HCT116 (cell line): ENCODE data around the gene N4BP2.

Experiments used
- CTCF ChIP-seq, 3 experiments: fragments of 200-600 bp in 1 of 3; sonication (generic) in 1 of 3; IDR thresholded peaks in 2 of 3; conservative IDR thresholded peaks in 1 of 3; 2 replicates each; pipeline ENCODE4 v1.5.1; 2012 to 2017; ENCODE audit warnings: low read depth in 2 of 3, low read length in 2 of 3, antibody characterized with exemption in 1 of 3, borderline replicate concordance in 1 of 3, control low read depth in 1 of 3, mild to moderate bottlenecking in 1 of 3, mixed read lengths in 1 of 3, mixed run types in 1 of 3, moderate library complexity in 1 of 3; ENCODE audit not compliant: insufficient read depth in 1 of 3
- EZH2phosphoT487 ChIP-seq: fragments of 200-600 bp; IDR thresholded peaks from 2 replicates; pipeline ENCODE4 v1.6.1; 2018; ENCODE audit warnings: antibody characterized with exemption, borderline replicate concordance
- FOSL1 ChIP-seq: IDR thresholded peaks from 2 replicates; pipeline ENCODE4 v1.6.1; 2012; ENCODE audit warnings: low read depth
- POLR2A ChIP-seq: IDR thresholded peaks from 2 replicates; pipeline ENCODE4 v1.7.0; 2011; ENCODE audit warnings: borderline replicate concordance; ENCODE audit not compliant: insufficient read depth, insufficient read length; ENCODE audit errors: extremely low read depth
- TF ChIP-seq, protein P1 (sequence below): IDR thresholded peaks from 2 replicates; pipeline ENCODE4 v1.6.1; 2012

DNA sequence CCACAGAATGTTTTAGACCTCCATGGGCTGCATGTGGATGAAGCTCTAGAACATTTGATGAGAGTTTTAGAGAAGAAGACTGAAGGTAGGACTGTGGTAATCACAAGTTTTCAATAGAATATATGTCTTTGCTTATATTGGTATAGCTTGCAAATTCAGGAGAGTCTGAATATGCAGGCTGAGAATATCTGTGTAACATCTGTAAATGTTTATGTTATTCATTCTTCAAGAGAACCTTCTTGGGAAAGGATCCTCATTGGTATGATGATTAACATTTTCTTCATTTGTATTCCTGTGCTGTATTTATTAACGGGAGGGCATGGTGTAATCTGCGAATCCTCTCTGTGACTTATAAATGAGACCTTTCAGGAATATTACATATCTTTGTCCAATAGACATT, 88.1 kb downstream of the N4BP2 start:
- TF ChIP-seq FOSL1 (no peak), CTCF (IDR thresholded peaks at IDR 0.05 in 2 of 3, conservative IDR thresholded peaks at IDR 0.05 in 1 of 3; ENCODE audit: borderline replicate concordance in 1 of 3, insufficient read depth in 1 of 3, low read depth in 2 of 3, low read length in 2 of 3) (no peak), POLR2A (no peak), EZH2phosphoT487 (no peak)
- TF ChIP-seq, protein P1, sequence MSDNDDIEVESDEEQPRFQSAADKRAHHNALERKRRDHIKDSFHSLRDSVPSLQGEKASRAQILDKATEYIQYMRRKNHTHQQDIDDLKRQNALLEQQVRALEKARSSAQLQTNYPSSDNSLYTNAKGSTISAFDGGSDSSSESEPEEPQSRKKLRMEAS: no peak
